SK-N-MC (cell line): ENCODE data around the gene MX1.

Experiments
- EZH2 ChIP-seq: fragments of 200-600 bp; sonication (generic); IDR thresholded peaks from one replicate; pipeline ENCODE4 v1.6.1; 2017; ENCODE audit warnings: antibody characterized with exemption
- FOXP2 ChIP-seq: optimal IDR thresholded peaks from 2 replicates; pipeline ENCODE3; 2011; ENCODE audit warnings: mild to moderate bottlenecking, moderate library complexity; ENCODE audit not compliant: insufficient read depth; ENCODE audit errors: extremely low read length, control extremely low read depth
- POLR2AphosphoS5 ChIP-seq: IDR thresholded peaks from 2 replicates; pipeline ENCODE4 v1.6.1; 2012; ENCODE audit warnings: mild to moderate bottlenecking, low read depth, low read length, borderline replicate concordance

- TF ChIP-seq EZH2 (no peak), POLR2AphosphoS5 (no peak), FOXP2 (no peak)
Measured at GRCh38 chr21:41398831-41399230, 27.2 kb upstream of the MX1 start.
